GM21529 (cell line): ENCODE results near the gene TSPAN17.
"Not testable (repeated sequence)": the region's sequence is repeated elsewhere in the genome, so short reads cannot be mapped to it uniquely, and the experiment has no call there.

Experiments
- ATAC-seq: cut with Tn5 transposase; IDR thresholded peaks from one replicate; pipeline ENCODE4 v1.9.1; 2021; ENCODE audit not compliant: unreplicated experiment

TSPAN17 gene

GRCh38 chr5:176677209-176677939 lies 30.1 kb downstream of the TSPAN17 start:
- ATAC-seq: no peak

- ATAC-seq: no peak
Measured at GRCh38 chr5:176678584-176678983, 31.3 kb downstream of the TSPAN17 start.

GRCh38 chr5:176679365-176680225 lies 32.3 kb downstream of the TSPAN17 start:
- no peak for ATAC-seq

GRCh38 chr5:176680226-176680563 lies 32.9 kb downstream of the TSPAN17 start:
- no peak for ATAC-seq

- no peak for ATAC-seq
Measured at GRCh38 chr5:176682016-176682531, 34.8 kb downstream of the TSPAN17 start.

- no peak for ATAC-seq
Measured at GRCh38 chr5:176685010-176685409, 37.7 kb downstream of the TSPAN17 start.

- ATAC-seq: no peak
Measured at GRCh38 chr5:176687247-176687646, 40.0 kb downstream of the TSPAN17 start.

- no peak for ATAC-seq
Measured at GRCh38 chr5:176687881-176688280, 40.6 kb downstream of the TSPAN17 start.

GRCh38 chr5:176690911-176691310 lies 43.6 kb downstream of the TSPAN17 start:
- ATAC-seq: no peak

- no peak for ATAC-seq
Measured at GRCh38 chr5:176691524-176691923, 44.2 kb downstream of the TSPAN17 start.

GRCh38 chr5:176692326-176692725 lies 45.0 kb downstream of the TSPAN17 start:
- no peak for ATAC-seq

- ATAC-seq: no peak
Measured at GRCh38 chr5:176692839-176693476, 45.7 kb downstream of the TSPAN17 start.

GRCh38 chr5:176693477-176693851 lies 46.2 kb downstream of the TSPAN17 start:
- no peak for ATAC-seq

GRCh38 chr5:176694146-176694545 lies 46.9 kb downstream of the TSPAN17 start:
- ATAC-seq: no peak

GRCh38 chr5:176694631-176695030 lies 47.3 kb downstream of the TSPAN17 start:
- no peak for ATAC-seq

GRCh38 chr5:176695073-176695472 lies 47.8 kb downstream of the TSPAN17 start:
- no peak for ATAC-seq

- no peak for ATAC-seq
Measured at GRCh38 chr5:176697267-176697933, 50.1 kb downstream of the TSPAN17 start.

GRCh38 chr5:176697934-176698538 lies 50.8 kb downstream of the TSPAN17 start:
- ATAC-seq: no peak

GRCh38 chr5:176699446-176699845 lies 52.2 kb downstream of the TSPAN17 start:
- ATAC-seq: not testable (repeated sequence)

- ATAC-seq: no peak
Measured at GRCh38 chr5:176700239-176700847, 53.1 kb downstream of the TSPAN17 start.
